ENCODE results near the gene ASB9.

GRCh38 chrX:15203694-15204093 is 66.2 kb downstream of the ASB9 start:
- no peak for TF ChIP-seq EZH2 (IDR thresholded peaks at IDR 0.05; ENCODE audit: insufficient read depth, poor library complexity, severe bottlenecking)
- no peak for TF ChIP-seq EZH2phosphoT487 (IDR thresholded peaks at IDR 0.05; ENCODE audit: insufficient read depth, low read depth)
